Kidney glomerular epithelial cell (primary cell): ENCODE measurements around the gene PISD.
"Not testable (repeated sequence)": the region's sequence is repeated elsewhere in the genome, so short reads cannot be mapped to it uniquely, and the experiment has no call there.

Experiments
- DNase-seq: peaks from one replicate; lab custom pipeline; 2025; lab: John Stamatoyannopoulos, UW

PISD gene

DNA sequence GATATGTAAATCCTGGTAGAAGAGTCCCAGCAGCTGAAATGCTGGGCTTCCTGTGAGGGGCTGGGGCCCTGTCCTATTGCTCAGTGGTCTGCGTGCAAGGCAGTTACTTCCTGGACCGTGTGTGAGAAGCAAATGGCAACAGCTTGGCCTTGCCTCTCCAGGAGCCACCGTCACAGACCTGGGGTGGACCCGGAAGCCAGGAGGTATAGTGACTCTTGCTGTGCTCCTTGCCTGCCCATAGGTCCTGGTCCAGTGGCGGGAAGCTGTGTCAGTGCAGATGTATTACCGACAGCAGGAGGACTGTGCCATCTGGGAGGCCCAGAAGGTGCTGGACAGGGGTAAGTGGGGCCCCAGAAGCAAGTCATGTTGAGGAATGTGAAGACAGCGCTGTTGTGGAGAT, 54.3 kb downstream of the PISD start:
- DNase-seq: no peak

DNA sequence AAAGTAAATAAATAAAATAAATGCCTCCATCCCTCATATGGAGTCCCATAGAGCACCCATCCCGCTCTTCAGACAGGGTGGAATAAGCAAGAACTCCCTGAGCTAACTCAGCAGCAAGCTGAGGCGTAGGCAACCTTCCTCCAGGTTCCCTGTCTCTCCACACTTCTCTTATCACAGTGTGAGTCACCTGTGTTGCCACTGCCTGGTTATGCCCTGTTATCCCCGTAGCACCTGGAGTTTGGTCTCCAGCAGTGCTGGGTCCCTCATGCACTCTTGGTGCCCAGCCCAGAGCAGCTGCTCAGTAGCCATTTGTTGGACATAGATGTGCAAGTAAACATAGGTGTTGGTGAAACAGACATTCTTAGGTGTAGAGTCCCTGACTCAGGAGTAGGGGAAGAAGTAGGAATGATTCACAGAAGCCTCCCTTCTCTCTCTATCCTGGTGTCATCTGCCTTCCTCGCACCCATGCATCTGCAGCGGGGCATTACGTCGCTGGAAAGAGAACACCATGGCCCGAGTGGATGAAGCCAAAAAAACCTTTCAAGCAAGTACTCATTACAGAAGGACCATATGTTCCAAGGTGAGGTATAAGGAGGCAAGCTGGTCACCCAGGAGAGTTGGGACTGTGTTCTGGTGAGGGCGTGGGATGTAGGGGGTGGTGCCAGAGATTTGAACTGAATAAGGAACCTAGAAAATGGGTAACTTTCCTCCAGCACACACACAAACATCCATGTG, 56.0 kb downstream of the PISD start:
- DNase-seq: no peak

DNA sequence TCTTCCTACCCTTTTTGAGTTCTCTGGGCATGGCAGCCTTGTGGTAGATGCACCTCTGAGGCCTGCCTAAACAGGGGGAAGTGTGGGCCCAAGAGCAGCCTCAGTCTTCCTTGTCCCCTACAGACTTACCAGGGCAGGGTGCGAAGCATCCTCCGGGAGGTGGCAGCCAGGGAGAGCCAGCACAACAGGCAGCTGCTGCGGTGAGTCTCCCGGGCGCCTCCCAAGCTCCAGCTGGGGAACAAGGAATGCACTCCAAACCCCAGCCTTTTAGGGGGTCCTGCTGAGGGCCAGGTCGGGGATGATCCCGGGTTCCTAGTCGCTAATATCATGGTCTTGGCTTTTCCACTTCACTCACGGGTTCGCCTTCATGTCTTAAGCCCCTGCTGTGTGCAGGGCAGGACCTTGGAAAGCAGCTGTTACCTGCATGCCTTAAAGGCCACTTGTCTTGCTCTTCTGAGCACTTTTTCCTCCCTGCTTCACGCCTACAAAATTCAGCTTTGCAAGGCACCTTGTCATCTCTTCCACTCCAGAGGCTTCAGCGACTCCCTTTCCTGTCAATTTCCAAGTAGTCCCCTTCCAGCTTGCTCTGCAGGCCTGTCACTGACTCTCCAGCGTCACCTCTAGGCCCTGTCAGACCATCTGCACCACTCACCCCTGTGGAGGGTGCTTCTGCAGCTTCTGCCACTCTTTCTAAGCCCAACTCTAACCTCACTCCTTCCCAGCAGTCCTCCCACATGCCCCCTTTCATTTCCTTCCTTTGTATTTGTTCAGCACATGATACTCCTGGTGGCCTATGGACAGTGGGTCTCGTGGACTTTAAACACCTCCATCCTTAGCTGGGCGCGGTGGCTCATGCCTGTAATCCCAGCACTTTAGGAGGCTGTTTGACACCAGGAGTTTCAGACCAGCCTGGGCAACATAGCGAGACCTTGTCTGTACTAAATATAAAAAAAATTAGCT, 57.0 kb downstream of the PISD start:
- no peak for DNase-seq

DNA sequence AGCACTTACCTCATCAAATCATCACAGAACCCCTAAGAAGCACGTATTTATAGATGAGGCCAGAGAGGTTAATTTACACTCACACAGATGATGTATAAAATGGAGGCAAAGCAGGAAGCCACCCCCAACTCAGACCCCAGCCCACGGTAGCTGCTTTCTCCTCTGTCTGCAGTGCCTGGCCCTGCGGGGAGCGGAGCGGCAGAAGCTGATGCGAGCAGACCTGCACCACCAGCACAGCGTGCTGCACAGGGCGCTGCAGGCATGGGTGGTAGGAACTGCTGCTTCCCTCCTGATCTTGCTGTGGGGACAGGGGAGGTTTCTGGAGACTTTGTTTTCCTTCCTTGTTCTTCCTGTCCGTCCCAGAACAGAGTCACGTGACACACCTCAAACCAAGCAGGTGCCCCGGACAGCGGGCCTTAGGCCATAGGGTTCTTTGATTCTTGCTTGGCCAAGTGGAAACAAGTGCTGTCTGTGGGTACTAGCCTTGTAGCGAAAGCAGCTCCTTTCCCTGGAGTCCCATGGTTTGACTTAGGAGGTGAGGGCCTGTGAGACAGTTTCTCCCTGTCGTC, 57.8 kb downstream of the PISD start:
- no peak for DNase-seq

DNA sequence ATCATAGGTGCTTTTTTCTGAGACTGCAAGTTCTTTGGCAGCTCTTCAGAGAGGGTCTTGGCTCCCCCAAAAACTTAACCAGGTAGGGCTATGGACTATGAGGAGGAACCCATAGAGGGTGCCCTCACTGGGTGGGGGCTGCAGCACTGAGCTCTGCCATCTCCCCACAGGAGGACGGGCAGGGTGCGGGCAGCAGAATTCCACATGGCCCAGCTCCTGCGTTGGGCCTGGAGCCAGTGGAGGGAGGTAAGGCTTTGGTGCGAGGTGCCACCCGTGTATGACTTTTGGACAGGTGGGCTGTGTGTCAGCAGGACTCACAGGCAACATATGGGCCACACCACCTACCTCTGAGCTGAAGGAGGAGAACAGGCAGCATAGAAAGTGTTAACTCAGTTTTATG, 58.4 kb downstream of the PISD start:
- no peak for DNase-seq

DNA sequence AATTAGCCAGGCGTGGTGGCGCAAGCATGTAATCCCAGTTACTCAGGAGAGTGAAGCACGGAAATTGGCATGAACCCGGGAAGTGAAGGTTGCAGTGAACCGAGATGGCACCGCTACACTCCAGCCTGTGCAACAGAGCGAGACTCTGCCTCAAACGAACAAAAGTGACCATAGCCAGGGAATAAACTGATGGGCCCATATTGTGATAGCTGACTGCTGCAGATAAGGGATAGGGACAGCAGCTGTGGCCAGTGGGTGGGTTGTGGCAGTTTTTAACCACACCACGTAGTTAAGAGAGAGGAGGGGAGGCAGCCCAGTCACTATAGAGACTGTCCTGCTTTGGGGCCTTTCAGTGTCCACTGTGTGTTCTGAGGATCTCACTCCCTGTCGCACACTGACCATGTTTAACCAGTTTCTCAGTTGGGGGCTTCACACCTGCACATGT, 58.9 kb downstream of the PISD start:
- DNase-seq: peak; percentile 36

DNA sequence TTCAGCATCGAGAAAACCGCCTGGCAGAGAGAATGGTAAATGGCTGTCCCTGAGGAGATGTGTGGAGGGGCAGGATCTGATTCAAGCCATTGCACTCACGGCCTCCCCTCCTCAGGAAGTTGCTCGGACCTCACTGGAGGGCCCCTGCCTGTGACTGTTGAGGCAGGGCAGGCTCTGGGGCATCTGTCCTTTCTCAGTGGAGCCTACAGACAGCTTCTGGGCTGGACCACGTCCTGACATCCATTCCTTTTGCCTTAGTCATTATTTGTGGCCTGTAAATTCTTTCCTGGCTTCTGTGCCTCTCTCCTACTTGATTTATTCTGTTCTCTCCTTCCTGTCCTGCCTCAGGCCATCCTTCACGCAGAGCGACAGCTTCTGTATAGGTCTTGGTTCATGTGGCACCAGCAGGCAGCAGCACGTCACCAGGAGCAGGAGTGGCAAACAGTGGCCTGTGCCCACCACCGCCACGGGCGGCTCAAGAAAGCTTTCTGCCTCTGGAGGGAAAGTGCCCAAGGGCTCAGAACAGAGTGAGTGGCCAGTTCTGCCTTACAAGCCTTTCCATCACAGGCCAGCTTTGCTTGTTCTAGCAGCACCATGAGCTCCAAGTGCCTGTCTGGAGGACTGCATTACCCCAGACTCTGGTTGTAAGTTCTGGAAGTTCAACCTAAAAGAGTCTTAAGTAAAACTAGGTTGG, 59.6 kb downstream of the PISD start:
- peak; percentile 88 for DNase-seq

DNA sequence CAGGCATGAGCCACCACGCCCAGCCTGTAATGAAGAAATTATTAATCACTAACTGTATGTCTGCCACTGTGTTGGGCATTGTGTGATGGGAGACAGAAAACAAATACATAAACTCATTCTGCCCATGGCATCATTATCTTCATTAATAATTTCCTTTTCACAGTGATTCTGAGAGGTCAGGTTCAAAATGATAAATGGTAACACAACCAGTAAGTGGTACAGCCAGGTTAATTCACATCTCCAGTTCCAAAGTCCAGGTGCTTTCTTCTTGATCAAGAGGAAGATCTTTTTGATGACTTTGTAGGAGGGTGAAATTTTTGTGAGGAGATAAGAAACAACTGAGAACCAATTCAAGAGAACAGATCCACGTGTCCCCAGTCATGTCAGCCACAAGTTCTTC, 66.7 kb downstream of the PISD start:
- no peak for DNase-seq

DNA sequence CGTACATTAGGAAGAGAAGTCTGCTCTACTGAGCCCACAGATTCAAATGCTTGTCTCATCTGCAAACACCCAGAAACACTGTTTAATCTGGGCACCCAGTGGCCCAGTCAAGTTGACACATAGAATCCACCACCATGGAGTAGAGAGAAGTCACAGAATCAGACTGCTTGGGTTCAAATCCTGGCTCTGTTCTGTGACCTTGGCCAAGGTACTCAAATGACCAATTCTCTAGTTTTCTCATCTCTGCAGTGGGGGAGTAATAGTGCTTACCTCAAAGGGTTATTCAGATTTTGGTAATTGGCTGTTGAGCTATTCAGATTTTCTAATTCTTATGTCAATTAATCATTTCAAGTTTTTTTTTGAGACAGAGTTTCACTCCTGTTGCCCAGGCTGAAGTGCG, 71.9 kb downstream of the PISD start:
- not testable (repeated sequence) for DNase-seq

DNA sequence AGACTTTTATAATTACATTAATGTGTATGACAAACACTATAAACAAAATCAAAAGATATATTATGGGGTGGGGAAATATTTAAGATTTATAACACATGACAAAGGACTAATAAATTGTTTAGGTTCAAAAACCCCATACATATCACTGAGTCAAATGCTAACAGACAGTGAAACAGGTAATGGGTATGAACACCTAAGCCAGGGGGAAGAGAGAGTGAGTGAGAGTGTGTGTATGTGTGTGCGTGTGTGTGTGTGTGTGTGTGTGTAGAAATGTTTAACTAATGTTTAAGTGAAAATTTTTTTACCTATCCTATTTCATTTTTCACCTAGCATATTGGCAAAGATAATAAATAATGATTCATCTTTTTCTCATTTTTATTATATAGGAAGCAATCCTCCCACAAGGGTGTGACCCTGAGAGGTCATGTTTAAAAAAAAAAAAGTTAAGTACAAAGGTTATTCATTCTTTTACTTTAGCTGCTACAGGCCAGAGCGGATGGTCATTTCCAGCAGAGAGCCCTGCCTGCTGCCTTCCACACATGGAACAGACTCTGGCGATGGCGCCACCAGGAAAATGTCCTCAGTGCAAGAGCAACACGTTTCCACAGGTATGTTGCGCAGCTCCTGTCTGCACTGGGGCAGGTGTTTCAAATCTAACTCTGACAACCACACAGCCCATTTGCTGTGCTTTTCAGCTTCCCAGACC, 72.9 kb downstream of the PISD start:
- no peak for DNase-seq

DNA sequence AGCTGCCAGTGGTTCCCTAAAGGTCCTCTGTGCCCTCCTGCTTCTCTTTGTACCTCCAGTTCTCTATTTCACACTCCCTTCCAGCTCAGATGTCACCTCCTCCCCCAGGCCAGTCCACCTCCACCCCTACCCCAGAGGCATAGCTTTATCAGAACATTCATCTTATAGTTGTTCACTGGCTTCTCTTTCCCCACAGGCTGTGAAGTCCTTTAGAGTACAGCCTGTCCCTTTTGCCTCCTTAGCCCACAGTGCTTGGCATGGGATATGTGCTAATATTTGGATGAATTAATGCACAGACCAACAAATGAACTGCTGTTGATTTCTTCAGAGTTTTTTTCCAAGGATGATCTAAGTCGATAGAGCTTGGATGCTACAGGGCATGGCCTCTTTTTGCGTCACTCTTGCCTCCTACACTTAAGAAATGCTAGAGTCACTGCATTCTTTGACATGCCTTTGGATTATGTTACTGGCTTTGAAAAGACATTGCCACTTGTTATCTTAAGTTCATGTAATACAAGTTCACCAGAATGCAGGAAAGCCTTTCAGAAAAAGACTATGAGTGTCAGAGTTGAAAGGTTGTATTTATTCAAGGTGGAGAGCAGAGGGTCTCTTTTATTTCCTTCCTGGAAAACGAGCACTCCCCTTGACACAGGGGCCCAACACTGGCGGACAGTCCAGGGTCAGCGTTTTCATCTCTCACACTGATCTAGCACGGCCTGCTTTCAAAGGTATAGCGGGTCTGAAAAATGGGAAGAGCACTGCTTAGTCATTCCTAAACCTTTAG, 75.7 kb downstream of the PISD start:
- no peak for DNase-seq

DNA sequence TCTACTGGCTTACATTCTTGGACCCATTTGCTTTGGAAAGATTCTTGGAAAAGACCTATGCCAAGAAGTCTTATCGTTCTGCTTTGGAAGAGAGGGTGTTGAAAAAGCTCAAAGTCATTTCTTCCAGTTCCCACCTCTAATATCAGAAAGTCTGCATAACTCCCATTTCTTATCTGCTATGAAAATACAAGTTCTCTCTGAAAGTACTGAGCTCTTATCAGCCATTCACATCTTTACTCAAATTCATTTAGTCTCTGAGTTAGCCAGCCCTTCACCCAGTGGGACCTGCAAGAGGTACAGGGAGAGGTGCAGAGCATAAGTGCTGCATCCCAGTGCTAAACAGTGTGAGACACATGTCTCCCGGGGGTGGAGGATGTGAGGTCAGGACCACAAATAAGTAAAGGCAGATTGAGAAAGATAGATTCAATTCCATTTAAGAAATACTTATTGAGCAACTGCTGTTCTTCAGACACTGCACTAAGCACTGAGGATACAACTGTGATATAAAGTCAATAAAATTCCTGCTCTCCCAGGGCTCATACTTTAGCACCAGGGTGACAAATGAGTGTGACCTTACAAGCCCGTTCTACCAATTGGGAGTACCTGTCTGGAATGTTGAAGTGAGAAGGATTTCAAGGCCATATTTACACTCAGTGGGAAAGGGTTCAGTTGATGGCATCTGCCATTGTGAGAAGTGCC, 76.7 kb downstream of the PISD start:
- no peak for DNase-seq

DNA sequence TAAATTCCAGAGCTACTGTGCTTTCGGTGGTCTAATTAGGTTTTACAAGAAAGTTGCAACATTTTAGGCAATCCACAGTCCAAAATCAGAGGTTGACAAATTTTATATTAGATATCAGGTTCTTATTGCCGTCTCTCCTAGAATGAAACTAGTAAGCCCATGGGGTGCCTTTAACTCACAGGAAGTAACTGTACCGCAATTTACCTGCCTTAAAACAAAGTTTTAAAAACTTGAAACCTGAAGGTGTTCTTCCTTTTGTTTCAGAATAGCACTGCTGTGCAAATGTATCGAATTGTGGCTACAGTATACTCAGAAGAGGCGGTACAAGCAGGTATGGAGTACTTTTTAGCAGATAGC, 77.2 kb downstream of the PISD start:
- DNase-seq: no peak

DNA sequence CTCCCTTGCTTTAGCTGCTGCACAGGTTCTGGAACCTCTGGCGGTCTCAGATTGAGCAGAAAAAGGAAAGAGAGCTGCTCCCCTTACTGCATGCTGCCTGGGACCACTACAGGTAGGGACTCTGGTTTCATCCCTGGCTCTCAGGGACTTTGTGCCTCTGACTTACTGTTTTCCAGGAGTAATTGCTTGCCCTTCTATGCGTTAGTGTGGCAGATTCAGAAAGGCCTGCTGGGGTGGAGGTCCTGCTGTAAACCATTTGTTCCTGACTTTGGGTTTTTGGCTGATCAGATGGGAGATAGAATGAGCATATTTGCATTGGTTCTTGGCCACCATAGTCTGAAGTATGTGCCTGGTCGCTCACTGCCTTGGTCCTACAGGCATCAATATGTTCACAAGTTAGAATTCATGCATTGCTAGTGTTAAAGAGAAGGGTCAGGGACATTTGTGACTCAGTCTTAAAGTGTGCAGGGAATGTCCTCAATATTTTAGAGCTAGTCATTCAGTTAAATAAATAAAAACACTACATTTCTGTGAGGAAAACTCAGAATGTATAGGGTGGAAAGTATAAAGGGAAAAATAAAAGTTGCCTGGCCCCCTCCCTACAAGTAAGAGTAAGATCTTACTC, 78.0 kb downstream of the PISD start:
- DNase-seq: peak; percentile 15

DNA sequence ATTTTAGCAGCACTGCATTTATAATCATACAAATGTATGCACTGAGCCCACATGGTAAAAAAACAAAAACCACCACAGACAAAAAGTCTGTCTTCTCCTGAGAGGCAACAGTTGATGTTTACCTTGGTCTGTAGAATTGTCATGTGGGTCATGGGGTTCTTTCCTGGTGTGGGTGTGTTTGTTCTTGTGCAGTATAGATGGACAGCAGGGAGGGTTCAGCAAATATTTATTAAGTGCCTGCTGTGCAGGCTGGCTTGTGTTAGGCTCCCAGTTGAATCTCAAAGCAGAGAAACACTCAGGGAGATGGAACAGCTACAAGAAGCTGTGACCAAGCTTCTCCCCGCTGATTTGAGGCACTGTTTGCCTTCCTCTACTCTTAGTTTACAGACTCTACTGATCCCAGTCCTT, 82.2 kb downstream of the PISD start:
- DNase-seq: no peak

DNA sequence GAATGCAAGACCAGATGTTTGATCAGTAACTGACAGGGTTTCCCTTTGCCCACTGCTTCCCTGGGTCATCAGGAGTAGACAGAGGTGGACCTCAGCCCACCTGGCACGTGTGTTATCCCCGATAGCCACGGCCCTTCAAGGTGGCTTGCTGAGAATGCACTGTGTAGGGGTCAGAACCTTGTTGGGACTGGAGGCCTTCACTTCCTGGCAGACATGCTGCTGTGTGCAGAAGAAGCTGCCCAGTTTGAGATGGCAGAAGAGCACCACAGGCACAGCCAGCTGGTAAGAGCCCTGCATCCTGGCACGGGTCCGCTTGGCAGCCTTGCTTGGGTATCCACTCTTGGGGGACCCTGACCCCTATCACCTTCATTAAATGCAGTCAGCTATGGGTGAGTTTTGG, 83.8 kb downstream of the PISD start:
- DNase-seq: no peak

DNA sequence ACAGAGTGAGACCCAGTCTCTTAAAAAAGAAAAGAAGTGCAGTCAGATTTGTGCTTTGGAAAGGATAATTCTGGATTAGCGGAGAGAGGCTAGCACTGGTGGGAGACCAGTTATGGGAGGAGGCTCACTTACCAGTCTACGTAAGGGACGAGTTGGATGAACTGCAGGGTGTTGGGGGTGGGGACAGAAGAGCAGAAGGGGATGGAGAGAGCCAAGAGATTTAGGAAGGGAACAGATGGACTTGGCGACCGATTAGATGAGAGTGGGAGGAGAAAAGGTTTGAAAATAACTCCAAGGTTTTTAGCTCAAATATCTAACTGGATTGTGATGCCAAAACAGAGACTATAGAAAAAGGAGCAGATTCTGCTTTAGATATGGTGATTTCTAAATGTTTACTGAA, 84.3 kb downstream of the PISD start:
- no peak for DNase-seq

DNA sequence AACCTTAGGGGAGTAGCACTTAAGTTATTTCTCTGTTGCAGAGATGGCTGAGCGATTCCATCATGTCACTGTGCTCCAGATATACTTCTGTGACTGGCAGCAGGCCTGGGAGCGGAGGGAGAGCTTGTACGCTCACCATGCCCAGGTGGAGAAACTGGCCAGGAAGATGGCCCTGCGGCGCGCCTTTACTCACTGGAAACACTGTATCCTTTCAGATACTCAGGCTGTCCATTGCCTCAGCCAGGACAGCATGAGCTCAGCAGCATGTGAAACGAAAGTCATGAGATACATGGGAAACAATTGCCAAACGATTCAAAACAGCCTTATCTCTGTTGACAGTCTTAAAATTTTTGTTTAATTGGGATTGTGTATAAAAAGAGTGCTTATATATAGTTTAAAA, 86.8 kb downstream of the PISD start:
- DNase-seq: no peak

DNA sequence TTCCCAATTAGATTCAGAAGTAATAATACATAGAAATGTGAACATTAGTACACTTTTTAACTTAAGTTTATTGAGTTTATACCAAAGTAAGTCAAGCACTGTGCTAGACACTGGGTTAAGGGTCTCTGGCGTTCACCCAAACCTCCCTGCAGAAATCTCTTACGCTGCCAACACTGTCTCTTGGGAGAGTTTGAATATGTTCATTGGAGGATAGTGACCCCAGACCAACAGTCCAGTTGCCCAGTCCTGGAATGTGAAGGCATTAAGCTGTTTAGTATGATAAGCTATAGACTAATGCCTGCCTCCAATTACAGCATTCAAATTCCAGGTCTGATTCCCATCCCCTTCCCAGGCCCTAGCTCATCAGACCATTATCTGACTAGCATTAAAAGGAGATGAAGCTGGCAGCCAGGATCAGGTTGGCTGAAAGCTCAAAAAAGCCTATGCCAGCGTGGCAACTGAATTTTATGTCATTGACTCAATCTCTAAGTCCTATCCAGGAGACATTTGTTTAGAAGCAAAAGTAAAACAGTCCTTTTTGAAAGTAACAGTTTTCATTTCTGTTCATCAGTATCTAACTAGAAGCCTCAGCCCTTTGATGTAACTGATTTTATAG, 87.9 kb downstream of the PISD start:
- no peak for DNase-seq
